Panc1 (cell line): ENCODE measurements around the gene INPP4B.

Experiments
- CTCF ChIP-seq: fragments of 450-650 bp; IDR thresholded peaks from 2 replicates; pipeline ENCODE4 v1.5.1; 2017; ENCODE audit warnings: mild to moderate bottlenecking
- POLR2AphosphoS5 ChIP-seq: IDR thresholded peaks from 2 replicates; pipeline ENCODE4 v1.6.1; 2012; ENCODE audit warnings: mild to moderate bottlenecking, low read depth, low read length, moderate library complexity
- REST ChIP-seq, 2 experiments: IDR thresholded peaks; 2 replicates each; pipeline ENCODE4 v1.6.1; 2011 to 2012; ENCODE audit warnings: low read depth in 2 of 2, control low read depth in 1 of 2, low read length in 1 of 2, mild to moderate bottlenecking in 1 of 2, moderate library complexity in 1 of 2; ENCODE audit not compliant: insufficient read depth in 1 of 2
- SIN3A ChIP-seq: IDR thresholded peaks from 2 replicates; pipeline ENCODE4 v1.6.1; 2012; ENCODE audit warnings: low read depth, mild to moderate bottlenecking, low read length, moderate library complexity, borderline replicate concordance; ENCODE audit not compliant: insufficient read depth
- TCF7L2 ChIP-seq: IDR thresholded peaks from 2 replicates; pipeline ENCODE4 v1.6.1; 2011; ENCODE audit warnings: mild to moderate bottlenecking, low read depth, low read length, inconsistent platforms

GRCh38 chr4:142110136-142110535 lies 736.0 kb downstream of the INPP4B start:
- TF ChIP-seq CTCF = no peak
- no peak for TF ChIP-seq POLR2AphosphoS5
- TF ChIP-seq REST (IDR thresholded peaks at IDR 0.05; ENCODE audit: insufficient read depth in 1 of 2, low read depth in 2 of 2, low read length in 1 of 2) = no peak
- TF ChIP-seq SIN3A = no peak
- no peak for TF ChIP-seq TCF7L2
